Stimulated activated CD4-positive, alpha-beta T cell treated with anti-CD3 and anti-CD28 coated beads, Interleukin-2, amount 100 ng/mL, for 48 hours (primary cell): Measurements from ENCODE around the gene HIRIP3.

Experiments
- DNase-seq, 2 donors: peaks; one replicate each; pipeline ENCODE4 v3.0.0-alpha.2; 2020

Gene HIRIP3

DNA sequence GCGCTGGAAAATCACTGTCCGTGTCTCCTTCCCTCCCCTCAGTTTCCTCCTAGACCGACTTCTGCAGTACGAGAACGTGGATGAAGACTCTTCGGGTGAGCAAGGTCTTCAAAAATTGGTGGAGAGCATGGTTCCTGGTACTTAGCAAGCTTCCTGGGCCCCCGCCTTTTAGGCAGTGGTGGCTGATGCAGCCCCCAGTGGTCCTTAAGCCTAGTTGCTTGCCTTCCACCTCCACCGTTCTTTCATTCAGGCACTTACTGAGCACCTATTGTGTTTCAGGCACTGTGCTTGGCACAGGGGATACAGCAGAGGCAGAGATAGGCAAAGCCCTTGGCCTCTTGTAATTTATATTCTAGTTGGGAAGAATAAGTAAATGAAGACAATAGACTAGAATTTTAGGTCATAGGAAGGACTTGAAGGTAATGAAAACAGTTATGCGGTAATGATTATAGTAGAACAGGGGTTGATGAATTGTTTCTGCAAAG lies 1.4 kb upstream of the HIRIP3 start:
- no peak for DNase-seq

DNA sequence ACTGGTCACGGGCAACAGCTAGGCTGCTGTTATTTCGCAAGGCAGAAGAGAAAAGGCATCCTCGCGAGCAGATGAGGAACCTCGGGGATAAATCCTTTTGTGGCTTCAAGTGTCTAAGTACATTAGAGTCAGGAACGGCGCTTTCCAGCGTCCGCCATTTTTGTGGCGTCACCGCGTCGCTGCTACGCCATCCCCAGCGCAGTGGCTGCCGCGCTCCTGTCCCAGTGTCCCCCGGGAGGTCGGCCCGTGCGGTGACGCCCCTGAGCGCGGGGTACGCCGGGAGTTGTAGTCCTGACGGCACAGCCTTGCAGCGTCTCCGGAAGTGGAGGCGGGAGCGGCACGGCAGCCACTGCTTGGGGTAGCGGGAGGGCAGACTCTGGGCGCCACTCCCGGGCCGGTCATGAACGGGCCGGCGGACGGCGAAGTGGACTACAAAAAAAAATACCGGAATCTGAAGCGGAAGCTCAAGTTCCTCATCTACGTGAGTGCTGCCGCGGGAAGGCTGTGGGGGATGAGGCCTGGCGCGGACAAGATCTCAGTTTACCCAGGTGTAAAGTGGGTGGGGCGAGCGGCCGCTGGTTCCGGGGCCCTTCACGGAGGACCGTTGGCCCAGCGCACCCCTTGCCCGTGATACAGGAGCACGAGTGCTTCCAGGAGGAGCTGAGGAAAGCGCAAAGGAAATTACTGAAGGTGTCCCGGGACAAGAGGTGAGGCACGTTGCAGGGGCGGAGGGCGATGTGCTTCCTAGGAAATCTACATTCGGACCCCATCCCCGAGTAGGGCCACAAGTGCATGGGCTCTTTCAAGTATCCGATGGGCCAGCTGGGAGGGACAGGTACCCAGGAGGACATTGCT lies 721 bp upstream of the HIRIP3 start, which contains the start of gene INO80E:
Gene INO80E, plus strand, starts transcription at position 331 of the 855 bp plus-strand sequence. Its CDS starts 70 bp downstream, at position 401.
- peak; percentile 98 to 99 for DNase-seq

DNA sequence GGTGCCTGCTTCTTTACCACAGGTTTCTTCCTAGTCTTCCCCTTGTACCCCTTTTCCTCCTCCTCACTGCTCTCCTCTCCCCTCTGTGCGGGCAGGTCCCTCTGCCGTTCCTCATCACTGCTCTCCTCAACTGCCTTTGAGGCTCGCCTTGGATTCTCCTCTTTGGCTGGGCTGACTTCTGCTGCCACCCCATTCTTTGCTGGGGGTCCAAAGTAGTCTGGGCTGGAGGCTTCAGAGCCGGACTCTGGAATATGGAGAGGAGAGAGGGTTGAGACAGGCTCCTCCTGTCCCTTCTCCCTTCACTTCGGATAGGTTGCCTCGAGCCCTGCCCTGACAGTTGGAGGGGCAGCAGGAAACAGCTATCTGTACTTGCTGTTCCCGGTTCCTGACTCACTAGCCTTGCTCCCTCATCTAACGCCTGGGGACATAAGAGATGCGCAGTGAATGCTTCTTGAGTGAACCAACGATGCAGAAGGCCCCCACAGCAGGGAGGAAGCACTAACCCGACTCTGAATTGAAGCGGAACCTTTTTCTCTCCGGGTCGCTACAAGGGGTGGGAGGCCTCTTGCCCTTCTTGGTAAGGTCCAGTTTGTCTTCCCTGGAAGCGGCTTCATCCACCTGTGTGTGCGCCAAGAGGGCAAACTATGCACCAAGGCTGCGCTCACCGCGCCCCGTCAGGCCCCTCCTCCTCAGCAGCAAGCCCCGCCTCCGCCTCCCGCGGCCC lies 655 bp downstream of the HIRIP3 start:
- peak; percentile 68 to 69 for DNase-seq

DNA sequence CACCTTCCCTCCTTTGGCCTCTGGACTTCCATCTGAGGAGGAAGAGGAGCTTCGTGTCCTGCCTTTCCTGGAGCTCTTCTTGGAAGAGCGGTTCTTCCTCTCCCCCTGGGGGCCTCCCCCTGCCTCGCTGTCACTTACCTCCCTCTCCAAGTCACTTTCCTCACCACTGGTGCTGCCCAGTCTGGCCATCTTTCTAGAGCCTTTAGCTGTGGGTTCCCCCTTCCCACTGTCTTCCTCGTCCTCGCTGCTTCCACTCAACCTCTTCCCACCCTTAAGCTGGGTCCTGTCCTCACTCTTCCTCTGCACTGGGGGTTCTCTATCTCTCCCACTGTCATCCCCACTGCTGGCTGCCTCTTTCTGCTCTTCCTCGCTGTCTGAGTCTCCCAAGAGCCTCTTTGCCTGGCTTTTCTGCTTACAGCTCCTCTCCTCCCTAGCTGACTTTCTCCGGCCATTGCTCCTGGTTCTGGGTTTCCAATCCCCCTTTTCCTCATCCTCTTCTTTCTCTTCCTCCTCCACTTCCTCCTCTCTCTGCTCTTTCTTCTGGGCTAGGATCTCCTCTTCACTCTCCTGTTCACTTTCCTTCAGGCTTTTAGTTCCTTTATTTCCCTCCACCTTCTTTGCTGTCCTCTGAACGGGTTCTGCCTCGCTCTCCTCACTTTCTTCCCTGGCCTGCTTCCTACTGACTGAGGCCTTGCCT lies 1.4 kb downstream of the HIRIP3 start:
- DNase-seq: no peak

DNA sequence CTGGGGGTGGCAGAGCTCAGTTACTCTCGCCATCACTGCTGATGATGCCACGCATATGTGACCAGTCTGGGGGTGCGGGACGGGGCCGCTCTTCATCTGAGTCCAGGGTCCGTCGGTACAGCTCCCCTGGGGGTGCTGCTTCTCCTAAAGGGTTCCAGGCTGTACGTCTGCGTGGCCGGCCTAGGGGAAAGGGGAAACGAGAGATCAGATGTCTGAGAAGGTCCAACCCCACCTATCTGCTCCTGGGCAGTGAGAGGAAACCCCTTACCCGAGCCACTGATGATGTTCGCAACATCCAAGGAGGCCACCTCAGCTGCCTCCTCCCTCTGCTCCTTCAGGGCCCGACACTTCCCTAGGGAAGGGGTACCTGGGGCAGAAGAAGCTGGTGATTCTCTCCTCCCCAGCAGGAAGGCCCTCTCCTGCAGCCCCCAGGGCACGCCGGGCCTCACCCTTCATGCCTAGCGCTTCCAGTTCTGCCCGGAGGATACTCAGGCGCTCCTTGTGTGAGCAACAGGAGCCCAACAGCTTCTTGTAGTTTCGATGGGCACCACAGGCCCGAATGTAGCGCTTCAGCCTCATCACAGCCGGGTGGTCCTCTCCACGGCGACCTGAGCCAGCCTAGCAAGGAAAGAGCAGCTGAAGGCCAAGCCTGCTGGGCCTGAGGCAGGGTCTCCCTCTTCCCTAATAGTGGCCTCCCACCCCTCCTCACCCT lies 2.1 kb downstream of the HIRIP3 start:
- DNase-seq: no peak

DNA sequence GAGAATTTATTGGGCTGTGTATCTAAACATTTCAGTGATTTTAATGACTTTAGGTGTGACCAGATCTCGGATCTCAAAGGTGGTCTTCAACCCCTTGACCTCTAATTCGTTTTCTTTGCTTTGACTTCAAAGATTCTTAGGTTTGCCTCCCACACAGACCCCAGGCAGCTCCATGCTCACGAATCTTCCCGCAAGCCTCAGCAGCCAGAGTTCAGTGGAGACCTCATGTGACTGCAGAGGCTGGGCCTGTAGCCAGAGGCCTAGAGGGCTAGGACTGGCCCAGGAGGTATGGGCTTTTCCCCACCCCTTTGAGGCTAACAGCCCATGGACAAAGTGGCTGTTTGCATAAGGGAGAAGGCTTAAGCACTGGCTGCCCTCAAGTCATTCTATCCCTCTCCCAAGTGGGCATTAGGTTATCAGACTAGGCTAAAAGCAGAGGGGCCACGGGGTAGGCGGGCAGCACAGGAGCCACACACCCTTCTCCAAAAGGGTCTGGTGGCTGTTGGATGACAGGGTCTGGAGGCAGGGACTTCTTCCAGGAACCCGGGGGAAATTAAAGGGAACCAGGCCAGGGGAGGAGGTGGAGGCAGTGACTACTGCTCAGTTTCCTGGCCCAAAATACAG lies 3.0 kb downstream of the HIRIP3 start:
- no peak for DNase-seq

DNA sequence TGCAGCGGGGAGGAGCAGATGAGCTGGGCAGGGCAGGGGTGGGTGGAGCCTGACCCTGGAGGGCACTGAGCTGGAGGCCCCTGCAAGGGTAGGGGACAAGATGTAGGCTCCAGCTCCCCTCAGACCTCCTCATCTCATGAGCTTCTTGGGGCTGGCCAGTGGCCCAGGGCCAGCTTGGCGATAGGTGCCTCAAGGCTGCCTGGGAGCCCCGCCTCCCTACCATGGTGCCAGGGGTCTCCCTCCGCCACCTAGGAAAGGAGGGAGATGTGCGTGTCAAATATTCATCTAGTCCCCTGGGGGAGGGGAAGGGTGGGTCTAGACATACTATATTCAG lies 3.9 kb downstream of the HIRIP3 start:
- no peak for DNase-seq

DNA sequence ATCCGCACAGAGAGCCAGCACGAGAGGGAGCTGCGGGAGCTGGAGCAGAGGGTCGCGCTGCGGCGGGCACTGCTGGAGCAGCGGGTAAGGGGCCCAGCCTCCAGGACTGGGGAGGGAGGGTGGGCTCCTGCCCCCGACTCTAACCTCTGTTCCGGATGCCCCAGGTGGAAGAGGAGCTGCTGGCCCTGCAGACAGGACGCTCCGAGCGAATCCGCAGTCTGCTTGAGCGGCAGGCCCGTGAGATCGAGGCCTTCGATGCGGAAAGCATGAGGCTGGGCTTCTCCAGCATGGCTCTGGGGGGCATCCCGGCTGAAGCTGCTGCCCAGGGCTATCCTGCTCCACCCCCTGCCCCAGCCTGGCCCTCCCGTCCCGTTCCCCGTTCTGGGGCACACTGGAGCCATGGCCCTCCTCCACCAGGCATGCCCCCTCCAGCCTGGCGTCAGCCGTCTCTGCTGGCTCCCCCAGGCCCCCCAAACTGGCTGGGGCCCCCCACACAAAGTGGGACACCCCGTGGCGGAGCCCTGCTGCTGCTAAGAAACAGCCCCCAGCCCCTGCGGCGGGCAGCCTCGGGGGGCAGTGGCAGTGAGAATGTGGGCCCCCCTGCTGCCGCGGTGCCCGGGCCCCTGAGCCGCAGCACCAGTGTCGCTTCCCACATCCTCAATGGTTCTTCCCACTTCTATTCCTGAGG lies 4.4 kb downstream of the HIRIP3 start:
- no peak for DNase-seq

DNA sequence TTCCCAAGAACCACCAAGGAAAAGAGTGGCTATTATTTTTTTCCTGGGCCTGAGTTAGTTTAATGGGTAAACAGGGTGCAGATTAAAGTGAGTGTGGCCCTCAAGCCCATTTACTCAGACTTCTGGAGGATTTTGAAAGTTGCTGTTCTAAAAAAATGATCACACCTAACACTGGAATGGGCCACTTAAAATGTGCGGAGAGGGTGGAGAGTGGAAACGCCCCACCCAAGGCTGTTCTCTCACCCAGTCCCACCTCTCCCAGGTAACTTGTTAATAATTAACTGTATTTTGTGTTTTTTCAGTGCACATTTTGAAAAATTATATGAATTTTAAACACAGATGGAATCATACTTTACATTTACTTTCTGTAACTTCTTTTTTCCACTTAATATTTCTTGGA lies 5.4 kb downstream of the HIRIP3 start:
- no peak for DNase-seq

DNA sequence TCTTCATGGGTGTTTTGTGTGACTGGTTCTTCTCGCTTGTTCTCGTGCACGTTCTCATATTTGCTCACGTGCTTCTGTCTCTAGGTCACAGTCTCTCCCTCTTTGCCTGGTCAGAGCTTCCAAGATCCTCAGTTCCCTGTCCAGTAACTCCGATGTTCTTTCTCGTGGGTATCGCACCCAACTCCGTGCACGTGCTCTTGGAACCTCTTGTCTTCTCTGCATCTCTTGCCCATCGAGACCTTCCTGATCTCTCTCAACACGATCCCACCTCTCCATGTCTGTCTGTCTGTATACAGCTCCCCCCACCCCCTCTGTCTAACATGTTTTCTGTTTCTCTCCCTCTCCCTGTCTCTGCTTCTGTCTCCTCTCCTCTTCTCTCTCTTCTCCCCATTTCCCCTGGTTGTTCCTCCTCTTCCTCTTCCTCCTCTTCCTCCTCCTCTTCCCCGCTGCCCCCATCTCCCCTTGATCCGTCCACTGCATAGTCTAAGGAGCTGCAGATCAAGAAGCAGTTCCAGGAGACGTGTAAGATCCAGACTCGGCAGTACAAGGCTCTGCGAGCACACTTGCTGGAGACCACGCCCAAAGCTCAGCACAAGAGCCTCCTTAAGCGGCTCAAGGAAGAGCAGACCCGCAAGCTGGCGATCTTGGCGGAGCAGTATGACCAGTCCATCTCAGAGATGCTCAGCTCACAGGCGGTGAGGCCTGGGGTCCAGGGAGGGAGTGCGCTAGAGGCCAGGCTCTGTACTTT lies 6.1 kb downstream of the HIRIP3 start:
- no peak for DNase-seq

DNA sequence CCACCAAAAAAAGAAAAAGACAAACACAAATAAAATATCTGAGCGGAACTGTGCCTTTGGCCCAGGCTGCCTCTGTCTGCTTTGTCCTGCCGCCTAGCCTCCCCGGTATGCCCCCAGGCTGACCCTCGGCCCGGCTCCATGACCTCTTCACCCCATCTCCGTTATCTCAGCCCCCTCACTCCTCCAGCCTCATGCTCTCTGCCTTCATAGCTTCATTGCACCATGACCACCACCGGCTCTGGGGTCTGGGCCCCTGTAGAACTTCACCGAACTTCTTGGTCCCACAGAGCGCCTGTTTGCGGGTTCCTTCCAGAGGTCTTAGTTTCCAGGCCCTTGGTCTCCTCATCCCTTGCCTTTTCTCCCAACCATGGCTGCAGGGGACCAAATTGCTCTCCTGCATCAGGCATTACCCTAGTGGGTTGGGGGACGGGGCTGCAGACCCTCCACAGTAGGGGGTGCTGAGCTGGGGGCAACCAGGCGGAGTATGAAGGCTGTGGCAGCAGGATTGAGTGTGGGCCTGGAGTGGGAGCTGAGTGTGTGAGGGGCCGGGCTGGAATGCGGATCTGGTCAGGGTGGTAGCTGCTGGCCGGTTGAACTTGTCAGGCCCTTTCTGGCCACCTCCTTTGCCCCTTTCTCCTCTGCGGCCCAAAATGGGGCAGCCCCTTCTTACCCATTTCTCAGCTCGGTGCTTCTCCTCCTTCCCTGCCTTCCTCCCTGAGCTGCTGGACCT lies 6.9 kb downstream of the HIRIP3 start:
- DNase-seq: no peak

DNA sequence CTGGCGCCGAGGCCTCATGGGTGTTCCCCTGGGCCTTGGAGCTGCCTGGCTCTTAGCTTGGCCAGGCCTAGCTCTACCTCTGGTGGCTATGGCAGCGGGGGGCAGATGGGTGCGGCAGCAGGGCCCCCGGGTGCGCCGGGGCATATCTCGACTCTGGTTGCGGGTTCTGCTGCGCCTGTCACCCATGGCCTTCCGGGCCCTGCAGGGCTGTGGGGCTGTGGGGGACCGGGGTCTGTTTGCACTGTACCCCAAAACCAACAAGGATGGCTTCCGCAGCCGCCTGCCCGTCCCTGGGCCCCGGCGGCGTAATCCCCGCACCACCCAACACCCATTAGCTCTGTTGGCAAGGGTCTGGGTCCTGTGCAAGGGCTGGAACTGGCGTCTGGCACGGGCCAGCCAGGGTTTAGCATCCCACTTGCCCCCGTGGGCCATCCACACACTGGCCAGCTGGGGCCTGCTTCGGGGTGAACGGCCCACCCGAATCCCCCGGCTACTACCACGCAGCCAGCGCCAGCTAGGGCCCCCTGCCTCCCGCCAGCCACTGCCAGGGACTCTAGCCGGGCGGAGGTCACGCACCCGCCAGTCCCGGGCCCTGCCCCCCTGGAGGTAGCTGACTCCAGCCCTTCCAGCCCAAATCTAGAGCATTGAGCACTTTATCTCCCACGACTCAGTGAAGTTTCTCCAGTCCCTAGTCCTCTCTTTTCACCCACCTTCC lies 7.9 kb downstream of the HIRIP3 start:
- no peak for DNase-seq

DNA sequence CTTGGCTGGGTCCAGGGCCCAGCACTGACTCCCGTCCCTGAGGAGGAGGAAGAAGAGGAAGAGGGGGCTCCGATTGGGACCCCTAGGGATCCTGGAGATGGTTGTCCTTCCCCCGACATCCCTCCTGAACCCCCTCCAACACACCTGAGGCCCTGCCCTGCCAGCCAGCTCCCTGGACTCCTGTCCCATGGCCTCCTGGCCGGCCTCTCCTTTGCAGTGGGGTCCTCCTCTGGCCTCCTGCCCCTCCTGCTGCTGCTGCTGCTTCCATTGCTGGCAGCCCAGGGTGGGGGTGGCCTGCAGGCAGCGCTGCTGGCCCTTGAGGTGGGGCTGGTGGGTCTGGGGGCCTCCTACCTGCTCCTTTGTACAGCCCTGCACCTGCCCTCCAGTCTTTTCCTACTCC lies 8.5 kb downstream of the HIRIP3 start:
- DNase-seq: no peak

DNA sequence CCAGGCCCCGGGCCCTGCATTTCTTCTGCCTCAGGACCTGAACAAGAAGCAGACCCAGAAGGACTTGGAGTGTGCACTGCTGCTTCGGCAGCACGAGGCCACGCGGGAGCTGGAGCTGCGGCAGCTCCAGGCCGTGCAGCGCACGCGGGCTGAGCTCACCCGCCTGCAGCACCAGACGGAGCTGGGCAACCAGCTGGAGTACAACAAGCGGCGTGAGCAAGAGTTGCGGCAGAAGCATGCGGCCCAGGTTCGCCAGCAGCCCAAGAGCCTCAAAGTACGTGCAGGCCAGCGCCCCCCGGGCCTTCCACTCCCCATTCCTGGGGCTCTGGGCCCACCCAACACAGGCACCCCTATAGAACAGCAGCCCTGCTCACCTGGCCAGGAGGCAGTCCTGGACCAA lies 9.2 kb downstream of the HIRIP3 start:
- DNase-seq: no peak

DNA sequence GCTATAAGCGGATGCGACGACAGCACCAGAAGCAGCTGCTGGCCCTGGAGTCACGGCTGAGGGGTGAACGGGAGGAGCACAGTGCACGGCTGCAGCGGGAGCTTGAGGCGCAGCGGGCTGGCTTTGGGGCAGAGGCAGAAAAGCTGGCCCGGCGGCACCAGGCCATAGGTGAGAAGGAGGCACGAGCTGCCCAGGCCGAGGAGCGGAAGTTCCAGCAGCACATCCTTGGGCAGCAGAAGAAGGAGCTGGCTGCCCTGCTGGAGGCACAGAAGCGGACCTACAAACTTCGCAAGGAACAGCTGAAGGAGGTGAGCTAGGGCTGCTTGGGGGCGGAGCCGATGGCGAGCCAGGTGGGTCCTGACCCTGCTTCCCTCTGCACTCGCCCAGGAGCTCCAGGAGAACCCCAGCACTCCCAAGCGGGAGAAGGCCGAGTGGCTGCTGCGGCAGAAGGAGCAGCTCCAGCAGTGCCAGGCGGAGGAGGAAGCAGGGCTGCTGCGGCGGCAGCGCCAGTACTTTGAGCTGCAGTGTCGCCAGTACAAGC lies 10.1 kb downstream of the HIRIP3 start:
- no peak for DNase-seq

DNA sequence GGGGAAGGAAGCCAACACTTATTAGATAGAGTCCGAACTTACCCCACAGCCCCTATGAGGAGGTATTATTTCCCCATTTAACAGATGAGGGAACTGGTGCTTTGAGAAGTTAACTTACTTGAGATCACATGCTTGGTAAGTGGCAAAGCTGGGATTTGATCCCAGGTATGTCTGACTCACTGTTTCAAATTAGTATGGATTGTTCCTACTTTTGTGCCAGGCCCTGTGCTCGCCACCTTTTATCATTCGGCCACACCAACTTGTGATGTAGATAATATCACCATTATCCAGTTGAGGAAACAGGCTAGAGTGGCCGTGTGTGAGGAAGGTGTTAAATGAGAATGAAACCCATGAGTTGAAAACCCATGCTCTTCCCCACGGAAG lies 10.7 kb downstream of the HIRIP3 start:
- DNase-seq: no peak

DNA sequence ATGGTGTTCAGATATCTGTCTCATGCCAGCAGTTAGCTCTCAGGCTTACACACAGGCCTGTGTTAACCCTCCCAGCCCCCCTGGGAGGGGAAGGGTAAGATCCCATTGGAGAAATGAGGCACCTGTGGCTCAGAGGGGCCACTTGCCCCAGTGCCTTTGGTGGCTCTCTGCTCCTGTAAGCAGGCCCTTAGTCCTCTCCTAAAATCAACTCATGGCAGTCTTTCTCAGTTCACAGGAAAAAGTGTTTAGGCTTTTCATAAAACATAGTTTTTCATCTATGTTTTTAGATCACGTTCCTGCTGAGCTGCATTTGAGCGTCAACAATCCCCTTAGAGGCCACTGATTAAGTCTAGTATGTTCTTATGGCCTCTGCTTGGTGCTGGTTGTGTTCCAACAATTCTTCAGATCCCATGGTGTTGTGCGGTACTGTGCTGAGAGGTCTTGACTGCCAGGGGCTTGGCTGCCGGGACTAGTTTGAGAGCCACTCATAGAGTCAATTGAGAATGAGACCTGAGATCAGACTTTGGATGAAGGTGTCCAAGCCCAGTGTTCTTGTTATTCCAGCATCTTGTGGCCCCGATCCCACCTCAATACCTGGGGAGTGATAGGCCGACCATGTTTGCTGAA lies 11.2 kb downstream of the HIRIP3 start:
- DNase-seq: no peak

DNA sequence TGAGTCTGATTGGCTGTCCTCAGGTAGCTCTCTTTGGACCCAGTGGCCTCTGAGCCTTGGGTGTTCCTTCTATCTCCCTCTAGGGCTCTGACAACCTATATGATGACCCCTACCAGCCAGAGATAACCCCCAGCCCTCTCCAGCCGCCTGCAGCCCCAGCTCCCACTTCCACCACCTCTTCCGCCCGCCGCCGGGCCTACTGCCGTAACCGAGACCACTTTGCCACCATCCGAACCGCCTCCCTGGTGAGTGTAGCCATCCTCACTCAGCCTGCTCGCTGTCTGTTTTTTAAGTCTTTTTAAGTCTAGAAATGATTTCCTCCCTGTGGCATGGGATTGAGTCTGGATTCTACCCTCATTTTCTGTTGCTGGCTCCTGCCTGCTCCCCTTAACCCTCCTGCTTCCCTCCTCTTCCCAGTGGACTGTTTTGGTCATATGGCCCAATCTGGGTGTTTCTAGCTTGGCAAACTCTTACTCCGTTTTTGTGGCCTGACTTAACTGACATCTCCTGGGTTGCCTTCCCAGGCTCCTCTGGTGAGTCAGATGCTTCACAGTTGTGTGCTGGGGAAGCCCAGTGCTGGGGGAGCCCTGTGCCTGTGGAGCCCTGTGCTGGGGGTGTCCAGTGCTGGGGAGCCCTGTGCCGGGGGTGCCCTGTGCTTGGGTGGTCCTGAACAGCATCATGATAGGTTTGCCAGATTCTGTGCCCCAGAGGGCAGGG lies 11.8 kb downstream of the HIRIP3 start:
- DNase-seq: no peak
